GM21526 (cell line): Measurements from ENCODE around the gene CACNA1C.

Source experiments
- ATAC-seq: cut with Tn5 transposase; IDR thresholded peaks from one replicate; pipeline ENCODE4 v1.9.1; 2021; ENCODE audit warnings: moderate library complexity; ENCODE audit not compliant: unreplicated experiment, low FRiP score

Gene CACNA1C

GRCh38 chr12:2457215-2457932, 404.6 kb downstream of the CACNA1C start:
- ATAC-seq = no peak

DNA sequence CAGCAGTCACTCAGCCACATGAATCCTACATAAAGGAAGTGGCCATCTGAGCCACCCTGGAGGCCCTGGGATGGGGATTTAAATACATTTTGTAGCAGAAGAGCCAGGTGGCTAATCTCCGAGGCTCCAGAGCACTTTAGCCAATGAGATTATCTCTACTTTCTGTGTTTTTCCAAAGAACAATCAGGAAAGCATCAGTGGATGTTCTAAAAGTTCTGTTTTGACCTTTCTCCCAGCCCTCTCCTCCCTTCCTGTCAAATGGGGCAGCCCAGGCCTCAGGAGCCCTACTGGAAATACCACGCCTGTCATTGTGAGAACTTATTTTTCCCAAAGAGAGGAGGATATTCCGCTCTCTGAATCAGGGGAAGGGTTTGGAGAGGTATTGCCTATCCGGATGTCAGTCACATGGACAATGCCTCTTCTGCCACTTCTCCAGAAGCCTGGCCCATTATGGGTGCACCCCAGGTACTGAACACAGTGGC, 405.2 kb downstream of the CACNA1C start:
- ATAC-seq = no peak

DNA sequence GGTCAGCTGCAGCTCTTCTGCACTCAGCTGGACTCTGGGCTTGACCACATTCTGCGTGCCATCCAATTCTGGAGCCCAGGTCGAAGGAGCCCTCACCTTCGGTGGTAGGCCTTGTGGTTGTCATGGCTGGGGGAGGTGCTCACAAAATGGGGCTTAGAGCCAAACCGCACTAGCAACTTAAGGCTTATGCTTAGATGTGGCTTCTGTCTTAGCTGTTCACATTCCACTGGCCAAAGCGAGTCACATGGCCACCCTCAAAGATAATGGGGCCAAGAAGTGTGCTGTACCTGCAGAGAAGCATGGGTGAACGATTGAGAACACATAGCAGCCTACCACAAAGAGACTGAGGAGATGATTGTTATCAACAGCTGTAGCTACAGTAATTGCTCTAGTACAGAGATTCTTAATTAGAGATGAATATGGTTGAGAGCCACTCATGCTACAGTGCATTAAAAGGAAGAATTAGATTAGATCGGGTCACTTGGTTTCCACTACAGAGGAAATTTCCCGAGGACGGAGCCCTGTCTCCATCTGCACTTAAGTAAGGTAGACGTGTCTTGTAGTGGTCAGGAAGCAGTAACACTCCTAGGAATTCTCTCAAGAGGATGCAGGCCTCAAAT, 407.4 kb downstream of the CACNA1C start:
- no peak for ATAC-seq

DNA sequence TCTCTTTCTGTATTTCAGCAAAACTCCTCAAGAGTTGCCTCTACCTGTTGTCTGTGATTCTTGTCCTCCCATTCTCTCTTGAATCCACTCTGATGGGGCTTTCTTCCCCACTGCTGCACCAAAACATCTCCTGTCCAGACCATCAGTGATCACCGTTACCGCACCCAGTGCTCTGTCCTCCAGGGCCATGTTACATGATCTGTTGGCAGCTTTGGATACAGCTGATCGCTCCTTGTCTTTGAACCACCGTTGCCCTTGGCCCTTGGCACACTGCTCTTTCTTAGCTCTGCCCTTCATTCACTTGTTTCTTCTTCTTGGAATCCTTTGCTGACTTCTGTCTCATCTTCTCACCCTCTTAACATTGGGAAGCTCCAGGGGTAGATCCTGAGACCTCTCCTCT, 408.3 kb downstream of the CACNA1C start:
- ATAC-seq = no peak

- no peak for ATAC-seq
Observed at GRCh38 chr12:2461645-2462044, 408.9 kb downstream of the CACNA1C start.

- no peak for ATAC-seq
Observed at GRCh38 chr12:2462087-2462486, 409.3 kb downstream of the CACNA1C start.

- ATAC-seq = no peak
Observed at GRCh38 chr12:2463719-2464118, 410.9 kb downstream of the CACNA1C start.

GRCh38 chr12:2465681-2466080, 412.9 kb downstream of the CACNA1C start:
- ATAC-seq = no peak

GRCh38 chr12:2466211-2466610, 413.4 kb downstream of the CACNA1C start:
- ATAC-seq = no peak

DNA sequence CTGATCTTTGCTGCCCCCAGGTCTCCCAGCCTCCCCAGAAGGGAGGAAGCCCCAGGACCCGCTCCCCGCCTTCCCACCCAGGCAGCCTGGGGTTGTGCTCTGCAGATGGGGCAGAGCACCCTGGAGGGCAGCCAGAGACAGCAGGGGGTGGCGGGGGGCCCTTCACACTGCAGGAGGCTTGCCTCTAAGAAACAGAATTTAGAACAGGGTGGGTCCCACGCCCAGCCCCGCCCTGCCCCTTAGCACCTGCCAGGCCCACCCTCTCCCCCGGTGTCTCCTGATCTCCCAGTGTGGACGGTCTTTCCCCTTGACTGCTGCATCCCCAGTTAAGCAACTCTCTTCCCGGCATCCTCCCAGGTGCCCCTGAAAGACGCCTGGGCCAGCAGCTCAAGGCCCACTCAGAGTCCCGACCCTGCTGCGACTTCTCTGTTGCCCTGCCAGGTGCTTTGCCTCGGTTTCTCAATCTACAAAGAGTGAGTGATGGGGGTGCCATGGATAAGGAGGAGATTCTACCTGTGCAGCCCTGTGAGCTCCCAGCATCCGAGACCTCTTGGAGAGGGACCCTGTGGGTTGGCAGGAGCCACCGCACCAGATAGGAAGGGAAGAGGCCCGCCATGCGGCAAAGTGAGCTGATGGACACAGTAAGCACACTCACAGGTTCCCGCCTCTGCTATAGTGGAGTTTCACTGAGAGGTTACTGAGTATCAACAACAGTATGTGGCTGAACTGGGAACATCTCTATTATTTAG, 414.8 kb downstream of the CACNA1C start:
- no peak for ATAC-seq

GRCh38 chr12:2475984-2476383, 423.2 kb downstream of the CACNA1C start:
- no peak for ATAC-seq

- ATAC-seq = no peak
Observed at GRCh38 chr12:2477009-2477766, 424.4 kb downstream of the CACNA1C start.

GRCh38 chr12:2479851-2480535, 427.2 kb downstream of the CACNA1C start:
- no peak for ATAC-seq

DNA sequence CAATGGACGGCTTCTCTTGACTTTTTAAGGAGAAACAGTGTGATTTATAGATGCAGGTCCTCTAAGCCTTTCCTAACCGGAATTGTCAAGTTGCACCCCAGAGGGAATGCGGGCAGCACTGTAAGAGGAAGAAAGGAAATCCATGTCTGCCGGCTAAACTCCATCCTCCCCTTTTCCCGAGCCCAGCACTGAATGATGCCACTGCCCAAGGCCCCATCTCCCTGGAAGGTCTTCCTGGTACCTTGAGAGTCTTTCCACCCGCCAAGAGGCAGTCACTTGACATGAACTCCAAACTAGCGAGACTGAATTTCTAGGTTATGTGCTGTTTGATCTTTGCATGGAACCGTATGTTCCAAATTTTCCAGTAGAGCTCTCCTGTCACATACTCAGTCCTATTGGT, 428.6 kb downstream of the CACNA1C start:
- no peak for ATAC-seq

- no peak for ATAC-seq
Observed at GRCh38 chr12:2481951-2482350, 429.2 kb downstream of the CACNA1C start.

DNA sequence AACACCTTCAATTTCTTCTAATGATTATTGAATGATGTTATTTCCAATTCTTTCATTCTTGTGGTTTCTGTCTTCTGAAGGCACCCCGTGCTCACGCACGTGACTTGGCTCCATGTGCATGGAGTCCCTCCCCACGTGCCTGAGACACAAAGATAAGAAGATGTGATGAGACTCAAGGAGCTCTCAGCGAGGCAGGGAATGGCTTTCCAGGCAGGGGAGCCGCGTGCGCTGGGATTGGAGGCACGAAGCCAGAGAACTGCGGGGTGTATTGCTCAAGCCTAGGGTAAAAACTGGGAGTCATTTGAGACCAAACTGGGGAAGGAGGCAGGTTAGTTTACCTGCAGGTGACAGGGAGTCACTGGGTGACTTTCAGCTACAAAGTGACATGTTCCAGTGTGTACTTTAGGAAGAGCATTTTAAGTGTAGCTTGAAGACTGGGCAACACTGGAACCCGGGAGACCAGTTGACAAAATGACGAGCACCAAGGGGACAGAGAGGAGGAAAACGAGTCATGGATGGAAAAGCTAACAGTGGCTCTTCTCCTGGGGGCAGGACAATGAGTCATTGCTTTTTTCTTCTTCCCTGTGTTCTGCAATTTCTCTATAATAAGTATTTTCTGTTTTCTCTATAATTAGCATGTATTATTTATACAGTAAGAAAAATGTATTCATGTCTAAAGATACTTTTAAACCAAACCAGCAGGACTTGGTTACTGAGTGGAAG, 430.3 kb downstream of the CACNA1C start:
- no peak for ATAC-seq

- no peak for ATAC-seq
Observed at GRCh38 chr12:2483713-2484112, 430.9 kb downstream of the CACNA1C start.

- ATAC-seq = no peak
Observed at GRCh38 chr12:2484141-2484776, 431.5 kb downstream of the CACNA1C start.

- ATAC-seq = no peak
Observed at GRCh38 chr12:2485681-2486080, 432.9 kb downstream of the CACNA1C start.
